GM23338 (cell line): ENCODE data around the gene FURIN.

Experiments used
- EZH2 ChIP-seq: fragments of 200-600 bp; sonication (generic); IDR thresholded peaks from one replicate; pipeline ENCODE4 v1.8.0; 2017; ENCODE audit warnings: antibody characterized with exemption, mild to moderate bottlenecking, low read depth; ENCODE audit not compliant: unreplicated experiment
- EZH2phosphoT487 ChIP-seq: fragments of 200-600 bp; sonication (generic); IDR thresholded peaks from one replicate; pipeline ENCODE4 v1.8.1; 2018; ENCODE audit warnings: antibody characterized with exemption; ENCODE audit not compliant: unreplicated experiment
- JUNB ChIP-seq: IDR thresholded peaks from one replicate; pipeline ENCODE4 v1.6.1; 2016; ENCODE audit warnings: antibody characterized with exemption; ENCODE audit not compliant: unreplicated experiment
- NANOG ChIP-seq: IDR thresholded peaks from 2 replicates; pipeline ENCODE4 v1.6.1; 2016; ENCODE audit warnings: antibody characterized with exemption, borderline replicate concordance
- POLR2AphosphoS5 ChIP-seq: IDR thresholded peaks from 2 replicates; pipeline ENCODE4 v1.6.1; 2016; ENCODE audit warnings: antibody characterized with exemption, low read depth
- STAT1 ChIP-seq: IDR thresholded peaks from one replicate; pipeline ENCODE4 v1.6.1; 2016; ENCODE audit warnings: antibody characterized with exemption; ENCODE audit not compliant: unreplicated experiment
- TF ChIP-seq, protein P1 (sequence below), 2 experiments: fragments of 200-600 bp in 1 of 2; sonication (generic) in 1 of 2; conservative IDR thresholded peaks; 2 replicates each; pipeline versions ENCODE4 v1.5.1 to v1.6.1; 2016 to 2017; ENCODE audit warnings: antibody characterized with exemption in 2 of 2, low read depth in 2 of 2, mild to moderate bottlenecking in 2 of 2, moderate library complexity in 1 of 2

DNA sequence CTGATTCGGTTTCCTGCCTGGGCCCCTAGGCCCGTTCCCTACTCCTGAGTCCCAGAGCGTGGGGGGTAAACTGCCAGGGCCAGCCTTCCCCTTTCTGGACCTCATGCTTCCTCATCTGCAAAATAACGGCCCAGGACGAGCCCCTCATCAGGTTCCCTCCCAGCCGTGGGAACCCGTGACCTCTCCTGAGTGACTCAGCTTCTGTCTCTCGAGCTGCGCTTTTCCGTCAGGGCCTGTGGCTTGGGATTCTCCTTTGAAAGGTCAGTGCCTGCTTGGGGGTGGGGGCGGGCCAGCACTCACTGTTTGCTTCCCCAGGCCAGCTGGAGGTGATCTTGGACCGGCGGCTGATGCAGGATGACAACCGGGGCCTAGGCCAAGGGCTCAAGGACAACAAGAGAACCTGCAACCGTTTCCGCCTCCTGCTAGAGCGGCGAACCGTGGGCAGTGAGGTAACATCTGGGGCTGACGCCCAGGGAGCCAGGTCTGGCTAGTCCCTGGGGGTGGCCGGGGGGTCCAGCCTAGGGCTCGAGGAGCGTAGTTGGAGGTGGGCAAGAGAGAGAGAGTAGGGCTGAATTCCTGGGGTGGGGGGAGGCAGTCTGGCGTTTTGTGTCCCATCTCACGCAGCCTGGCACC is 47.5 kb downstream of the FURIN start:
- no peak for TF ChIP-seq JUNB
- TF ChIP-seq, protein P1, sequence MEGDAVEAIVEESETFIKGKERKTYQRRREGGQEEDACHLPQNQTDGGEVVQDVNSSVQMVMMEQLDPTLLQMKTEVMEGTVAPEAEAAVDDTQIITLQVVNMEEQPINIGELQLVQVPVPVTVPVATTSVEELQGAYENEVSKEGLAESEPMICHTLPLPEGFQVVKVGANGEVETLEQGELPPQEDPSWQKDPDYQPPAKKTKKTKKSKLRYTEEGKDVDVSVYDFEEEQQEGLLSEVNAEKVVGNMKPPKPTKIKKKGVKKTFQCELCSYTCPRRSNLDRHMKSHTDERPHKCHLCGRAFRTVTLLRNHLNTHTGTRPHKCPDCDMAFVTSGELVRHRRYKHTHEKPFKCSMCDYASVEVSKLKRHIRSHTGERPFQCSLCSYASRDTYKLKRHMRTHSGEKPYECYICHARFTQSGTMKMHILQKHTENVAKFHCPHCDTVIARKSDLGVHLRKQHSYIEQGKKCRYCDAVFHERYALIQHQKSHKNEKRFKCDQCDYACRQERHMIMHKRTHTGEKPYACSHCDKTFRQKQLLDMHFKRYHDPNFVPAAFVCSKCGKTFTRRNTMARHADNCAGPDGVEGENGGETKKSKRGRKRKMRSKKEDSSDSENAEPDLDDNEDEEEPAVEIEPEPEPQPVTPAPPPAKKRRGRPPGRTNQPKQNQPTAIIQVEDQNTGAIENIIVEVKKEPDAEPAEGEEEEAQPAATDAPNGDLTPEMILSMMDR (conservative IDR thresholded peaks at IDR 0.05; ENCODE audit: low read depth in 2 of 2), result no peak
- no peak for TF ChIP-seq STAT1
- no peak for TF ChIP-seq EZH2phosphoT487
- TF ChIP-seq NANOG, result no peak
- TF ChIP-seq POLR2AphosphoS5, result no peak
- TF ChIP-seq EZH2, result no peak
